K562 (cell line): Measurements from ENCODE around the gene FIZ1. TPM values are rescaled to one million over a fixed set of nuclear protein-coding genes. Genes with fewer than 3 reads are reported as not detected.

ENCODE experiments used
- ATAC-seq: fragments of 200-7000 bp; cut with Tn5 transposase; 3 replicates; pipeline ENCODE4 v1.9.1; 2020; ENCODE audit warnings: moderate library complexity
- BruUV-seq: library from RNA; stranded (reverse); fragments of 400-500 nt; replicated peaks from 2 replicates; lab custom pipeline; 2021; lab: Mats Ljungman, UMichigan
- CTCF ChIA-PET: fragments of 300-600 bp; formaldehyde crosslinking; extraction: SDS; loops from one replicate; lab custom pipeline; 2021; ENCODE audit warnings: low intra/inter-chr PET ratio; lab: Yijun Ruan, JAX
- POLR2A ChIA-PET: fragments of 300-600, 350-650 bp; sonication (Branson Sonifier 250); formaldehyde crosslinking; extraction: SDS; loops from one replicate; lab custom pipeline; 2021; ENCODE audit warnings: antibody characterized with exemption, inconsistent platforms; lab: Yijun Ruan, JAX
- DNase-seq, 4 experiments: peaks; one replicate each; pipeline versions ENCODE4 v3.0.0 to v3.0.0-alpha.2; 2011 to 2018; ENCODE audit warnings: low spot score in 3 of 4, mixed read lengths in 3 of 4; ENCODE audit errors: extremely low read depth in 1 of 4
- FAIRE-seq: peaks from 2 replicates; lab custom pipeline; 2011; peaks lifted over from hg19 to GRCh38; lab: Jason Lieb, UNC
- H2AFZ ChIP-seq: 2 replicates; pipeline ENCODE4 v1.6.0; 2011; ENCODE audit warnings: low read depth, low read length, control low read depth, inconsistent platforms
- H3K27ac ChIP-seq: fragments of 200-600 bp; 3 replicates; pipeline ENCODE4 v1.8.0; 2011; ENCODE audit warnings: low read depth, mild to moderate bottlenecking, control low read depth, inconsistent platforms, low read length, moderate library complexity, mixed read lengths; ENCODE audit errors: extremely low read depth
- H3K27me3 ChIP-seq, 2 experiments: fragments of 300-600 bp in 1 of 2; 2 replicates in 1 of 2; 3 replicates in 1 of 2; pipeline versions ENCODE4 v1.6.0 to v1.8.0; 2011; ENCODE audit warnings: inconsistent platforms in 2 of 2, low read length in 2 of 2, mild to moderate bottlenecking in 1 of 2, mixed read lengths in 1 of 2, moderate library complexity in 1 of 2; ENCODE audit not compliant: control insufficient read depth in 2 of 2, insufficient read depth in 2 of 2
- H3K36me3 ChIP-seq: fragments of 300-600 bp; 3 replicates; pipeline ENCODE4 v1.8.0; 2011; ENCODE audit warnings: mild to moderate bottlenecking, low read length, inconsistent platforms; ENCODE audit not compliant: control insufficient read depth, insufficient read depth
- H3K4me1 ChIP-seq, 2 experiments: fragments of 200-600 bp in 1 of 2; replicated peaks in 1 of 2; 2 replicates in 1 of 2; 3 replicates in 1 of 2; pipeline versions ENCODE4 v1.5.1 to v1.8.0; 2011; ENCODE audit warnings: inconsistent platforms in 2 of 2, low read length in 2 of 2, mild to moderate bottlenecking in 1 of 2, mixed read lengths in 1 of 2, moderate library complexity in 1 of 2; ENCODE audit not compliant: control insufficient read depth in 2 of 2, insufficient read depth in 2 of 2
- H3K4me2 ChIP-seq: 2 replicates; pipeline ENCODE4 v1.6.1; 2011; ENCODE audit warnings: low read length, control low read depth, inconsistent platforms, mixed read lengths; ENCODE audit not compliant: insufficient read depth
- H3K4me3 ChIP-seq: fragments of 200-600 bp; sonication (generic), shearing (Covaris generic); 2 replicates; pipeline ENCODE4 v1.5.1; 2016; ENCODE audit warnings: control low read depth, inconsistent platforms
- H3K79me2 ChIP-seq: fragments of 200-600 bp; 3 replicates; pipeline ENCODE4 v1.8.0; 2011; ENCODE audit warnings: low read length, inconsistent platforms; ENCODE audit not compliant: control insufficient read depth, insufficient read depth
- H3K9ac ChIP-seq, 2 experiments: 2 replicates each; pipeline versions ENCODE4 v1.6.0 to v1.6.1; 2011; ENCODE audit warnings: low read depth in 2 of 2, low read length in 2 of 2, control low read depth in 1 of 2, inconsistent platforms in 1 of 2, mild to moderate bottlenecking in 1 of 2, mixed read lengths in 1 of 2; ENCODE audit not compliant: insufficient read depth in 1 of 2
- H3K9me1 ChIP-seq: one replicate; pipeline ENCODE4 v1.6.0; 2011; ENCODE audit warnings: inconsistent platforms, mild to moderate bottlenecking, low read length, moderate library complexity; ENCODE audit not compliant: control insufficient read depth, insufficient read depth
- H3K9me3 ChIP-seq: replicated peaks from 2 replicates; pipeline ENCODE4 v1.5.1; 2011; ENCODE audit warnings: low read depth, low read length, inconsistent platforms; ENCODE audit not compliant: control insufficient read depth, insufficient read depth
- H4K20me1 ChIP-seq: replicated peaks from 2 replicates; pipeline ENCODE4 v1.6.1; 2011; ENCODE audit warnings: low read length, inconsistent platforms, mixed read lengths; ENCODE audit not compliant: control insufficient read depth, insufficient read depth
- ATF1 ChIP-seq, 2 experiments: fragments of 450-650 bp in 1 of 2; IDR thresholded peaks; 2 replicates each; pipeline ENCODE4 v1.6.1; 2016; ENCODE audit warnings: missing compliant biosample characterization in 1 of 2, missing genetic modification characterization in 1 of 2
- BCOR ChIP-seq: fragments of 450-650 bp; IDR thresholded peaks from 2 replicates; pipeline ENCODE4 v1.6.1; 2016
- CBX1 ChIP-seq: sonication (generic); IDR thresholded peaks from 2 replicates; pipeline ENCODE4 v1.6.1; 2016; ENCODE audit warnings: antibody characterized with exemption, low read depth, mild to moderate bottlenecking
- CC2D1A ChIP-seq: fragments of 450-650 bp; IDR thresholded peaks from 2 replicates; pipeline ENCODE4 v1.6.1; 2017; ENCODE audit warnings: mild to moderate bottlenecking
- CGGBP1 ChIP-seq: fragments of 250-450 bp; sonication (Bioruptor Pico); IDR thresholded peaks from 2 replicates; pipeline ENCODE4 v1.9.0; 2021; ENCODE audit warnings: mild to moderate bottlenecking
- CTCF ChIP-seq, 3 experiments: IDR thresholded peaks in 2 of 3; conservative IDR thresholded peaks in 1 of 3; 2 replicates each; pipeline ENCODE4 v1.5.1; 2011 to 2012; ENCODE audit warnings: low read length in 3 of 3, mild to moderate bottlenecking in 3 of 3, control low read depth in 2 of 3, improper control_type of control experiment in 1 of 3, inconsistent platforms in 1 of 3, low read depth in 1 of 3, mixed read lengths in 1 of 3, moderate library complexity in 1 of 3; ENCODE audit not compliant: insufficient read depth in 2 of 3
- GABPB1 ChIP-seq: sonication (generic); formaldehyde crosslinking; IDR thresholded peaks from 2 replicates; pipeline ENCODE4 v1.8.0; 2022; ENCODE audit warnings: mild to moderate bottlenecking, missing genetic modification reagents
- HDAC1 ChIP-seq, 2 experiments: fragments of 450-650 bp; IDR thresholded peaks; 2 replicates each; pipeline ENCODE4 v1.6.1; 2016 to 2017; ENCODE audit warnings: inconsistent platforms in 1 of 2, mild to moderate bottlenecking in 1 of 2, moderate library complexity in 1 of 2
- HDAC2 ChIP-seq: fragments of 450-650 bp; IDR thresholded peaks from 2 replicates; pipeline ENCODE4 v1.6.1; 2016; ENCODE audit warnings: mild to moderate bottlenecking
- HLTF ChIP-seq: fragments of 450-650 bp; IDR thresholded peaks from 2 replicates; pipeline ENCODE4 v1.6.1; 2016
- KLF6 ChIP-seq: fragments of 250-450 bp; sonication (Bioruptor Pico); IDR thresholded peaks from 2 replicates; pipeline ENCODE4 v1.4.0; 2020; ENCODE audit warnings: mild to moderate bottlenecking, moderate library complexity, borderline replicate concordance
- L3MBTL2 ChIP-seq: fragments of 450-650 bp; IDR thresholded peaks from 2 replicates; pipeline ENCODE4 v1.6.1; 2016; ENCODE audit warnings: mild to moderate bottlenecking, moderate library complexity
- LCOR ChIP-seq: sonication (generic); formaldehyde crosslinking; IDR thresholded peaks from 2 replicates; pipeline ENCODE4 v1.8.0; 2022; ENCODE audit warnings: mild to moderate bottlenecking, missing genetic modification reagents
- NCOA6 ChIP-seq: fragments of 450-650 bp; IDR thresholded peaks from 2 replicates; pipeline ENCODE4 v1.6.1; 2017; ENCODE audit warnings: mild to moderate bottlenecking
- NONO ChIP-seq, 2 experiments: fragments of 200-400 bp in 1 of 2; fragments of 450-650 bp in 1 of 2; formaldehyde crosslinking in 1 of 2; IDR thresholded peaks; 2 replicates each; pipeline ENCODE4 v1.6.1; 2017; ENCODE audit warnings: low read depth in 2 of 2, mild to moderate bottlenecking in 2 of 2, moderate library complexity in 2 of 2, low read length in 1 of 2
- PHB ChIP-seq: fragments of 250-450 bp; sonication (Bioruptor Pico); IDR thresholded peaks from 2 replicates; pipeline ENCODE4 v1.5.0; 2021
- TAF1 ChIP-seq: IDR thresholded peaks from 2 replicates; pipeline ENCODE4 v1.6.1; 2011; ENCODE audit warnings: mild to moderate bottlenecking, low read length, moderate library complexity; ENCODE audit not compliant: insufficient read depth, control insufficient read depth, severe bottlenecking; ENCODE audit errors: extremely low read depth
- ZBTB1 ChIP-seq: sonication (generic); formaldehyde crosslinking; IDR thresholded peaks from 2 replicates; pipeline ENCODE4 v1.8.1; 2023; ENCODE audit warnings: missing genetic modification reagents, low read depth, mild to moderate bottlenecking, borderline replicate concordance
- ZNF121 ChIP-seq: sonication (generic); formaldehyde crosslinking; conservative IDR thresholded peaks from 2 replicates; pipeline ENCODE4 v1.8.0; 2022; ENCODE audit warnings: missing genetic modification reagents
- ZNF239 ChIP-seq: fragments of 250-450 bp; sonication (Bioruptor Pico); IDR thresholded peaks from 2 replicates; pipeline ENCODE4 v1.4.0; 2020; ENCODE audit warnings: mild to moderate bottlenecking
- WGBS: fragments of 100-300 bp; shearing (Covaris generic); methylation state at CpG from one replicate; pipeline ENCODE4 v1.1.6; 2016; ENCODE audit warnings: low coverage, mixed read lengths; ENCODE audit not compliant: insufficient coverage; ENCODE audit errors: missing lambda C conversion rate; 5-methylcytosine and 5-hydroxymethylcytosine counted together
- in situ Hi-C: fragments of 300-500 bp; cut with MboI; formaldehyde crosslinking; loops from 4 replicates; pipeline ENCODE4 v1.15.0; 2018; ENCODE audit warnings: inconsistent platforms, mixed read lengths
- intact Hi-C: fragments of 100-400 bp; cut with micrococcal nuclease; formaldehyde crosslinking; loops from 2 replicates; pipeline ENCODE4 v1.14.2; 2022
- polyA plus RNA-seq, 8 experiments: library from polyadenylated mRNA; depleted of rRNA in 4 of 8; stranded (reverse) in 5 of 8; unstranded in 3 of 8; fragments of >200 nt; fragmentation: Nextera tagmentation in 2 of 8; fragmentation: Illumina TruSeq in 1 of 8; extraction: Ambion mirVana in 2 of 8; extraction: Trizol in 1 of 8; gene quantifications; 2 replicates each; pipeline versions ENCODE4 v1.2.1 to v1.2.3, GENCODE V29; 2011 to 2014; ENCODE audit warnings: inconsistent platforms in 1 of 8, missing spikeins in 1 of 8
- total RNA-seq, 7 experiments: library from RNA; depleted of rRNA in 6 of 7; stranded (reverse); fragments of >200 nt in 6 of 7; fragmentation: Illumina TruSeq in 2 of 7; extraction: Trizol in 2 of 7; gene quantifications; 2 replicates each; pipeline versions ENCODE4 v1.2.1 to v1.2.3, GENCODE V29; 2011 to 2021; ENCODE audit warnings: low replicate concordance in 1 of 7

Gene FIZ1
- total and polyA plus RNA-seq, 9 of the 15 experiments (the other 6 are each of a cell fraction or from before 2014, with no cell fraction given), result 0.79 to 17.5 (median 5.5) TPM

- TF ChIP-seq CGGBP1 (CRISPR knock-in tag) (no peak), BCOR (0 out of 2 replicates have a peak, but pooled peaks have one; percentile 1), ZBTB1 (no peak), PHB (no peak), LCOR (CRISPR knock-in tag) (no peak), ZNF239 (CRISPR knock-in tag) (no peak)
These were observed 7.1 kb upstream of the FIZ1 start (continued) for GRCh38 chr19:55606471-55606787.

GRCh38 chr19:55605637-55606470 lies 6.5 kb upstream of the FIZ1 start, which contains the start of gene ZNF865:
Gene ZNF865, plus strand, starts transcription at chr19:55605647. Its CDS starts 7,972 bp downstream, at chr19:55613619.
- H3K9me3 ChIP-seq, result 0 out of 2 replicates have a peak, but pooled peaks cover 2% of the 10 kb centered on the region
- ChIA-PET CTCF (interaction anchor here (0.6 to 2.5 kb wide), 5 partner anchors 26 to 195 kb away, joined by 3 to 23 read pairs (median 4); no protein-coding TSS in a partner anchor), POLR2A (interaction anchor here (0.7 to 2.2 kb wide), 9 partner anchors 13 to 144 kb away, joined by 3 to 18 read pairs (median 4); partner anchors contain the start of genes U2AF2 and ZNF784)
- in situ Hi-C loops, result no loop called here
- H3K27ac ChIP-seq, result peak within 1 kb of the TSS; percentile 87
- H3K79me2 ChIP-seq, result peaks cover 26% of the 10 kb centered on the region
- BruUV-seq, result no TSS peak
- under 1% methylated on average over 32 of the region's 44 CpGs for WGBS
- peaks cover 16% of the 10 kb centered on the region; the same call in 2 of the 3 replicates for H3K36me3 ChIP-seq
- H3K9ac ChIP-seq, result peak within 1 kb of the TSS; percentile 80 to 93
- H2AFZ ChIP-seq, result peak within 1 kb of the TSS; percentile 84
- FAIRE-seq, result peak; percentile 92
- no peaks in the 10 kb centered on the region for H3K27me3 ChIP-seq
- H4K20me1 ChIP-seq, result no peaks in the 10 kb centered on the region
- intact Hi-C loops, result loop anchor here (1.0 kb wide), 1 partner anchor 89 kb away; no protein-coding TSS in a partner anchor
- DNase-seq, result peak; percentile 74 to 92 (median 78)
- peak; percentile 78 for ATAC-seq
- H3K4me3 ChIP-seq, result peak within 1 kb of the TSS; percentile 84
- peak within 1 kb of the TSS; percentile 97 for H3K4me2 ChIP-seq
- H3K4me1 ChIP-seq, result peaks cover 24 to 38% of the 10 kb centered on the region in 2 experiments
- H3K9me1 ChIP-seq, result no peaks in the 10 kb centered on the region
- TF ChIP-seq CTCF (IDR thresholded peaks at IDR 0.05 in 2 of 3, conservative IDR thresholded peaks at IDR 0.05 in 1 of 3; ENCODE audit: insufficient read depth in 2 of 3, low read depth in 1 of 3, low read length in 3 of 3) (peak; percentile 87 to 91 (median 91)), HDAC1 (IDR thresholded peaks at IDR 0.05) (peak in 1 of 2 experiments; percentile 46; a peak in 1 of 4 replicates), KLF6 (CRISPR knock-in tag) (no peak), ZNF121 (0 out of 2 replicates have a peak, but pooled peaks have one; percentile 6), GABPB1 (no peak), NCOA6 (no peak), TAF1 (peak; percentile 14), HLTF (0 out of 2 replicates have a peak, but pooled peaks have one; percentile 60), ATF1 (CRISPR knock-in tag; IDR thresholded peaks at IDR 0.05) (no peak), ATF1 (tag; IDR thresholded peaks at IDR 0.05) (peak; percentile 37; the same call in 1 of the 2 replicates), NONO (IDR thresholded peaks at IDR 0.05; ENCODE audit: low read depth in 2 of 2, low read length in 1 of 2) (peak in 1 of 2 experiments; percentile 23; a peak in 1 of 4 replicates), HDAC2 (peak; percentile 65; the same call in 1 of the 2 replicates), CC2D1A (peak; percentile 81), L3MBTL2 (peak; percentile 53), CBX1 (no peak)
